RKO (cell line): Measurements from ENCODE around the gene C17orf50.

ENCODE experiments used
- DNase-seq: peaks from one replicate; pipeline ENCODE4 v3.0.0-alpha.2; 2016; ENCODE audit warnings: low spot score

Gene C17orf50

GRCh38 chr17:35760587-35760986 lies at the start of gene C17orf50:
TSS of gene C17orf50 (plus strand) at chr17:35760887. CDS start at chr17:35760942, 55 bp downstream.
- no peak for DNase-seq

GRCh38 chr17:35710950-35711349 lies 49.7 kb upstream of the C17orf50 start:
- DNase-seq, result no peak

- no peak for DNase-seq
Observed at GRCh38 chr17:35713069-35713728, 47.5 kb upstream of the C17orf50 start.

- no peak for DNase-seq
Observed at GRCh38 chr17:35714988-35715387, 45.7 kb upstream of the C17orf50 start.

- DNase-seq, result no peak
Observed at GRCh38 chr17:35715416-35715815, 45.3 kb upstream of the C17orf50 start.

- DNase-seq, result no peak
Observed at GRCh38 chr17:35716173-35716572, 44.5 kb upstream of the C17orf50 start.

- DNase-seq, result no peak
Observed at GRCh38 chr17:35716897-35717465, 43.7 kb upstream of the C17orf50 start.

GRCh38 chr17:35717475-35717874 lies 43.2 kb upstream of the C17orf50 start:
- no peak for DNase-seq

GRCh38 chr17:35723735-35724134 lies 37.0 kb upstream of the C17orf50 start:
- DNase-seq, result no peak

GRCh38 chr17:35725058-35725457 lies 35.6 kb upstream of the C17orf50 start:
- no peak for DNase-seq

- DNase-seq, result no peak
Observed at GRCh38 chr17:35725802-35726126, 34.9 kb upstream of the C17orf50 start.

GRCh38 chr17:35726127-35726952 lies 34.3 kb upstream of the C17orf50 start:
- peak; percentile 23 for DNase-seq

- DNase-seq, result no peak
Observed at GRCh38 chr17:35726953-35727460, 33.7 kb upstream of the C17orf50 start.

- DNase-seq, result no peak
Observed at GRCh38 chr17:35727635-35728034, 33.1 kb upstream of the C17orf50 start.

- DNase-seq, result no peak
Observed at GRCh38 chr17:35728551-35728950, 32.1 kb upstream of the C17orf50 start.

GRCh38 chr17:35729405-35729833 lies 31.3 kb upstream of the C17orf50 start:
- DNase-seq, result no peak

GRCh38 chr17:35730400-35731005 lies 30.2 kb upstream of the C17orf50 start:
- peak; percentile 21 for DNase-seq

- DNase-seq, result peak; percentile 50
Observed at GRCh38 chr17:35731239-35731916, 29.3 kb upstream of the C17orf50 start, which contains the start of gene RASL10B. TSS of gene RASL10B (plus strand) at chr17:35731639. CDS start at chr17:35735185, 3,546 bp downstream.

GRCh38 chr17:35731917-35732805 lies 28.5 kb upstream of the C17orf50 start:
- peak; percentile 26 for DNase-seq

- no peak for DNase-seq
Observed at GRCh38 chr17:35732806-35733136, 27.9 kb upstream of the C17orf50 start.

- no peak for DNase-seq
Observed at GRCh38 chr17:35733366-35733765, 27.3 kb upstream of the C17orf50 start.
